22Rv1 (cell line): ENCODE data around the gene INSL3.

Experiments used
- CTCF ChIP-seq: fragments of 450-650 bp; IDR thresholded peaks from 2 replicates; pipeline ENCODE4 v1.5.1; 2017; ENCODE audit warnings: mild to moderate bottlenecking
- ZFX ChIP-seq: fragments of 450-650 bp; IDR thresholded peaks from 2 replicates; pipeline ENCODE4 v1.6.1; 2017; ENCODE audit warnings: antibody characterized with exemption, borderline replicate concordance

- TF ChIP-seq CTCF, result no peak
- no peak for TF ChIP-seq ZFX
Measured at GRCh38 chr19:17869114-17869608, 47.8 kb upstream of the INSL3 start.
